EH (cell line): ENCODE data around the gene GCC1.
A peak's percentile ranks its signal among the peaks of the same experiment; 100 is the strongest.

ENCODE experiments used
- DNase-seq: peaks from one replicate; pipeline ENCODE4 v3.0.0-alpha.2; 2015; ENCODE audit warnings: low read depth

The GCC1 gene

GRCh38 chr7:127585044-127585953 lies at the start of gene GCC1:
Gene GCC1 (minus strand): TSS chr7:127585596. CDS start chr7:127585182, 414 bp downstream.
- DNase-seq: peak; percentile 88

- DNase-seq: peak; percentile 98
Observed at GRCh38 chr7:127632276-127632910, 47.0 kb upstream of the GCC1 start.

- peak; percentile 19 for DNase-seq
Observed at GRCh38 chr7:127629268-127629854, 44.0 kb upstream of the GCC1 start.

GRCh38 chr7:127628445-127628844 lies 43.0 kb upstream of the GCC1 start:
- peak; percentile 15 for DNase-seq

GRCh38 chr7:127625331-127625730 lies 39.9 kb upstream of the GCC1 start:
- DNase-seq: no peak

GRCh38 chr7:127620406-127621233 lies 35.2 kb upstream of the GCC1 start:
- DNase-seq: no peak

- no peak for DNase-seq
Observed at GRCh38 chr7:127619681-127620405, 34.4 kb upstream of the GCC1 start.

GRCh38 chr7:127618775-127619174 lies 33.4 kb upstream of the GCC1 start:
- no peak for DNase-seq

GRCh38 chr7:127618042-127618441 lies 32.6 kb upstream of the GCC1 start, which contains the start of gene PAX4:
Gene PAX4 (minus strand): TSS chr7:127618142. CDS start chr7:127615928, 2,214 bp downstream.
- DNase-seq: no peak

- no peak for DNase-seq
Observed at GRCh38 chr7:127616724-127617123, 31.3 kb upstream of the GCC1 start.

GRCh38 chr7:127612263-127612662 lies 26.9 kb upstream of the GCC1 start:
- DNase-seq: no peak

GRCh38 chr7:127609297-127609696 lies 23.9 kb upstream of the GCC1 start:
- DNase-seq: no peak

GRCh38 chr7:127608446-127608845 lies 23.1 kb upstream of the GCC1 start:
- no peak for DNase-seq

- DNase-seq: no peak
Observed at GRCh38 chr7:127600885-127601284, 15.5 kb upstream of the GCC1 start.

GRCh38 chr7:127598318-127598717 lies 12.9 kb upstream of the GCC1 start:
- peak; percentile 38 for DNase-seq

GRCh38 chr7:127595737-127596136 lies 10.3 kb upstream of the GCC1 start:
- DNase-seq: no peak

- no peak for DNase-seq
Observed at GRCh38 chr7:127594490-127594889, 9.1 kb upstream of the GCC1 start.

GRCh38 chr7:127592550-127592949 lies 7.2 kb upstream of the GCC1 start:
- no peak for DNase-seq

GRCh38 chr7:127591591-127591990 lies 6.2 kb upstream of the GCC1 start:
- DNase-seq: no peak

- no peak for DNase-seq
Observed at GRCh38 chr7:127591189-127591588, 5.8 kb upstream of the GCC1 start.

- DNase-seq: peak; percentile 68
Observed at GRCh38 chr7:127589896-127590295, 4.5 kb upstream of the GCC1 start.
